ENCODE measurements around the gene BARX1.

Gene BARX1

GRCh38 chr9:93903886-93904648 lies 51.1 kb downstream of the BARX1 start:
- Histone ChIP-seq H3K79me2 (ENCODE audit: insufficient read depth, low read length) (no peaks in the 10 kb centered on the region), H3K27ac (ENCODE audit: low read depth, low read length, poor library complexity, severe bottlenecking) (no peak overlapping the region), H3K9me2 (ENCODE audit: low read depth, low read length) (no peaks in the 10 kb centered on the region), H3K9me3 (ENCODE audit: low read length) (no peaks in the 10 kb centered on the region), H3K9ac (ENCODE audit: low read length) (no peak overlapping the region), H4K20me1 (ENCODE audit: insufficient read depth, low read length) (no peaks in the 10 kb centered on the region), H3K36me3 (ENCODE audit: insufficient read depth, low read length) (no peaks in the 10 kb centered on the region), H3K4me1 (ENCODE audit: insufficient read depth, low read length, severe bottlenecking) (no peaks in the 10 kb centered on the region), H3K4me3 (ENCODE audit: low read depth, low read length, poor library complexity, severe bottlenecking) (no peak overlapping the region), H2AFZ (ENCODE audit: low read length) (no peak overlapping the region), H3F3A (ENCODE audit: insufficient read depth, low read length) (no peaks in the 10 kb centered on the region), H3K4me2 (ENCODE audit: low read length) (no peak overlapping the region), H3K27me3 (ENCODE audit: insufficient read depth, low read length) (no peaks in the 10 kb centered on the region; the same call in 1 of the 2 replicates)
- TF ChIP-seq CTCF (IDR thresholded peaks at IDR 0.05; ENCODE audit: low read length) (no peak), EZH2 (IDR thresholded peaks at IDR 0.05; ENCODE audit: borderline replicate concordance, low read length) (no peak)

GRCh38 chr9:93902780-93903655 lies 52.1 kb downstream of the BARX1 start:
- no peaks in the 10 kb centered on the region for H3K36me3 ChIP-seq (ENCODE audit: insufficient read depth, low read length)
- no peak overlapping the region for H3K27ac ChIP-seq (ENCODE audit: low read depth, low read length, poor library complexity, severe bottlenecking)
- H3K9me2 ChIP-seq (ENCODE audit: low read depth, low read length): no peaks in the 10 kb centered on the region
- no peaks in the 10 kb centered on the region for H4K20me1 ChIP-seq (ENCODE audit: insufficient read depth, low read length)
- TF ChIP-seq CTCF (IDR thresholded peaks at IDR 0.05; ENCODE audit: low read length) (no peak), EZH2 (IDR thresholded peaks at IDR 0.05; ENCODE audit: borderline replicate concordance, low read length) (no peak)
- H3K4me1 ChIP-seq (ENCODE audit: insufficient read depth, low read length, severe bottlenecking): no peaks in the 10 kb centered on the region
- no peaks in the 10 kb centered on the region for H3F3A ChIP-seq (ENCODE audit: insufficient read depth, low read length)
- H3K9ac ChIP-seq (ENCODE audit: low read length): no peak overlapping the region
- no peaks in the 10 kb centered on the region for H3K9me3 ChIP-seq (ENCODE audit: low read length)
- H3K4me2 ChIP-seq (ENCODE audit: low read length): no peak overlapping the region
- H2AFZ ChIP-seq (ENCODE audit: low read length): no peak overlapping the region
- no peak overlapping the region for H3K4me3 ChIP-seq (ENCODE audit: low read depth, low read length, poor library complexity, severe bottlenecking)
- no peaks in the 10 kb centered on the region for H3K79me2 ChIP-seq (ENCODE audit: insufficient read depth, low read length)
- H3K27me3 ChIP-seq (ENCODE audit: insufficient read depth, low read length): no peaks in the 10 kb centered on the region; the same call in 1 of the 2 replicates

GRCh38 chr9:93902051-93902779 lies 52.9 kb downstream of the BARX1 start:
- no peaks in the 10 kb centered on the region for H3K79me2 ChIP-seq (ENCODE audit: insufficient read depth, low read length)
- no peak overlapping the region for H3K4me2 ChIP-seq (ENCODE audit: low read length)
- H2AFZ ChIP-seq (ENCODE audit: low read length): no peak overlapping the region
- H3K4me1 ChIP-seq (ENCODE audit: insufficient read depth, low read length, severe bottlenecking): no peaks in the 10 kb centered on the region
- no peaks in the 10 kb centered on the region for H3K9me2 ChIP-seq (ENCODE audit: low read depth, low read length)
- H3K9ac ChIP-seq (ENCODE audit: low read length): no peak overlapping the region
- no peak overlapping the region for H3K27ac ChIP-seq (ENCODE audit: low read depth, low read length, poor library complexity, severe bottlenecking)
- no peaks in the 10 kb centered on the region for H3K9me3 ChIP-seq (ENCODE audit: low read length)
- H3K4me3 ChIP-seq (ENCODE audit: low read depth, low read length, poor library complexity, severe bottlenecking): no peak overlapping the region
- no peaks in the 10 kb centered on the region for H3F3A ChIP-seq (ENCODE audit: insufficient read depth, low read length)
- H4K20me1 ChIP-seq (ENCODE audit: insufficient read depth, low read length): no peaks in the 10 kb centered on the region
- no peak for TF ChIP-seq CTCF (IDR thresholded peaks at IDR 0.05; ENCODE audit: low read length)
- TF ChIP-seq EZH2 (IDR thresholded peaks at IDR 0.05; ENCODE audit: borderline replicate concordance, low read length): no peak
- H3K27me3 ChIP-seq (ENCODE audit: insufficient read depth, low read length): no peaks in the 10 kb centered on the region; the same call in 1 of the 2 replicates
- H3K36me3 ChIP-seq (ENCODE audit: insufficient read depth, low read length): no peaks in the 10 kb centered on the region
